Mesenteric fat pad (tissue), 1 donor: ENCODE data around the gene TTC7B. TPM values are rescaled to one million over a fixed set of nuclear protein-coding genes. Genes with fewer than 3 reads are reported as not detected.

Source experiments
- DNase-seq: peaks from one replicate; pipeline ENCODE4 v3.0.0-alpha.2; 2020; ENCODE audit warnings: low spot score
- total RNA-seq: library from RNA; stranded (reverse); fragmentation: NEBNext Ultra II Directional; extraction: Animal tissue kit (Norgen Biotek cat#: 25700); gene quantifications from one replicate; pipeline ENCODE4 v1.2.1, GENCODE V29; 2021
- donor health status: DM: yes; HTN: yes; CAD: no.

The TTC7B gene
- total RNA-seq, 1 donor from 2014 or later: 92.3 TPM

- DNase-seq: no peak
These were observed 267.8 kb downstream of the TTC7B start for GRCh38 chr14:90548455-90548854.

DNA sequence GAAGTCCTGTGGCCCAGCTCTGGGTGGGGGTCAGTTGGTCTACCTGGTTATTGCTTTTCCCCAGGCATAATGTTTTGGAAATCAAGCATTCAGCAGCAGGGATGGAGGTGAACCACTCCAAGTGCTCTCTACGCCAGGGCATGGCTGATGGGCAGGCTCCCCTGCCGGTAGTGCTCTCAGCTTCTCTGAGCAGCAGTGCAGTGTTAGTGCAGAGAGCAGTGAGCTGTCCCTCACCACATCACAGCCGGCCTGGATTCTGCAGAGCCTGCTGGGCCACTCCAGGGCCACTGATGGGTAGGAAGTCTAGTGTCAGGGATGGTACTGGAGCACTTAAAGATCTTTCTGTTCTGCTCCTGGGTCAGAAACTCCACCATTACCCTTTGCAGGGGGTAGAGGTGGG lies 268.3 kb downstream of the TTC7B start:
- no peak for DNase-seq

DNA sequence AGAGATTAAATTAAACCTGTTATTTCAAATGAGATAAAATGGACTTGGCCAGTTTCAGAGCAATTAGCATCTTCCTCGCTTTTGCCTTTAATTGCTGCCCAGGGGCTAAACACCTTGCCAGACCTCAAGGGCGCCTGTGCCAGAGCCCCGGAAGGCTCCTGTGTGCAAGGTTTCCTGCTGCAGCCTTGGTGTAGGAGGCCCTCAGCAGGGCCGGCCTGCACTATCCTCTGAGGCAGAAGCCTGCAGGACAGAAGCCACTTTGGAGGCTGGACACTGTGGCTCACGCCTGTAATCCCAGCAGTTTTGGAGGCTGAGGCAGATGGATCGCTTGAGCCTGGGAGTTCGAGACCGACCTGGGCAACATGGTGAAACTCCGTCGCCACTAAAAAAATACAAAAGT lies 269.0 kb downstream of the TTC7B start:
- no peak for DNase-seq

DNA sequence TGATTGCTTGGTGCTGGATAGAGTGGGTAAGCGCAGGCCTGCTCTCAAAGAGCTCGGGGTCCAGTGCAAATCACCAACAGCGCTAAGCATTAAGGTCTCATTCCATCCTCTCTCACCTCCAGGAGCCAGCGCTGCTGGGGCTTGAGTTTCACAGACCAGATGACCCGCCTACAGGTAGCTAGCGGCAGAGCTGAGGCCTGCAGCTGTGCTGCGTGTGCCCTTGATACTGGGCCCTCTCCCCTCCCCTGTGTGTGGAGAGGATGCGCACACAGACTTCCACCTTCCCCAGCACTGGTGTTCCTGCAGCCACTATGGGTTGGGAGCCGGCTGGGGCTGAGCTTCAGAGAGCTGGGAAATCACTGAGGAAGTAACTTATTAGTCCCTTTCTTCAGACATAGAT lies 269.5 kb downstream of the TTC7B start:
- no peak for DNase-seq

DNA sequence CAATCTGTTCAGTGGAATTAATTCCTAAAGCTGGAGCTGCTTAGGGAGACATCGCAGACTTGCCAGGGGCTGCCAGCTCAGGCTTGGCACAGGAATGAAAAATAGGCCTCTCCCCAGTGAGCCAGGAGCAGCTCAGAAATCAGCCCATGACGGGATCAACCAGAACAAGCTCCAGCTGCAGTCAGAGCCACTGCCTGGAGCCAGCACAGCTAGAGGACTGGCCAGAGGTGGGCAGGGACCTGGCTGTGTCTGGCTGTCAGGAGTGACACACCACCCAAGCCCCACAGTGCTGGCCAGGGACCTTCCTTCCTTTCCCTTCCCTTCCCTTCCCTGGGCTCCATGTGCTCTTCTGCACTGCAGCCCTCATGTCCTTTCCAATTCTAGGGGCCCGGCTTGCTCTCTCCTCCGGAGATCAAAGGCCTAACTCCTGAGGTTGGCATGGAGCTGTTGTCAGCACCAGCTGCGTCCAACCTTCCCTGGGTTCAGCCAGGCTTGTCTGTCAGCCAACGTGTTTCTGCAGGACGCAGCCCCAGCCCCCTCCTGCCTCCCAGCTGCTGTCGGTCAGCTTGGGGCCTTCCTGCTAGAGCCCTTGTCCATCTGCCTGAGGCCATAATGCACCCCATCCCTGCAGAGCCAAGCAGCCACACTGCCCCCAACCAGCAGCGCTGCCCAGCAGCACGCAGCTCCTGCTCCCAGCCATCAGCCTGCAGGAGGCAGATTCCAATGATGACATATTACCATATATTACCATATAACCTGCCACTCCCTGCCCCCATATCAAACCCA lies 270.1 kb downstream of the TTC7B start:
- DNase-seq: no peak

- no peak for DNase-seq
These were observed 270.8 kb downstream of the TTC7B start for GRCh38 chr14:90545382-90545781.

- no peak for DNase-seq
These were observed 271.3 kb downstream of the TTC7B start for GRCh38 chr14:90544971-90545370.

GRCh38 chr14:90544566-90544965 lies 271.7 kb downstream of the TTC7B start:
- no peak for DNase-seq

- no peak for DNase-seq
These were observed 272.4 kb downstream of the TTC7B start for GRCh38 chr14:90543876-90544275.

DNA sequence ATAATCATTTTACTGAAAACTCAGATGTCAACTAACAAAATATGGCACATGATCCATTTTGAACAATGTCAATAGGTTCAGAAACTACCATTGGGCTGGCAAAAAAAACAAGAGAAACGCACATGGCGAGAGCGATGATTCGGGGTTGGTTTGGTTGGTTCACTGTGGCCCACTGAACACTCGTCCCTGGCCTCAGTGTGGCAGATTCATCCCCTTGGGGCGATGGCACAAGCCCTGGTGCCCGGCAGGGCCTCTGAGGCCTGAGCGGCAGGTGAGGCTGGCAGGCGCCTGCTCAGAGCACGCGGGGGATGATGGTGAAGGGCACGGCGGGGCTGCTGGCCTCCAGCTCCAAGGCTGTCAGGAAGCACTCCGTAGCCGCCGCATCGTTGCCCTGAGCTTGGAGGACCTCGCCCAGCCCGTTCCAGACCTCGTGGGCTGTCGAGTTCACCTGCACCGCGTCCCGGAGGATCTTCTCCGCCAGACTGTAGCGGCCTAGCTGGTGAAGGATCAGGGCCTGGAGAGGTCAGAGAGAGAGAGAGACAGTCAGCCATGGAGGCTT lies 275.1 kb downstream of the TTC7B start:
- DNase-seq: no peak

DNA sequence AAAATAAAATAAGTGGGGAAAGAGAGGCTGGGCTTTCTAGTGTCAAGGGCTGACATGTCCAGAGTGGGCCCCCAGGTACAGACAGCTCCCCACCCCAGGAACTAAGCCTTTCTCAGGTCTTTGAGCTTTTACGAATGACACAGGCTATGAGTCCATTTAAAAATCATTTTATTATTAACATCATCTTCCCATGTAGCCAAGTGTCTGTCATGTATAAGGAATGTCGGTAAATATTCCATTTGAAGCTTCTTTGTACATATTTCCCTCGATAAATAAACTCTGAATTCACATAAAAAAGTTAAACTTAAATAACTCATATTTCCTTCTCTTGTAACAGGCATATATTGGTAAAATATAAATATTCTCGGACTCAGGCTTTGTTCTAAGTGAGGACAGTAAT lies 275.8 kb downstream of the TTC7B start:
- no peak for DNase-seq

DNA sequence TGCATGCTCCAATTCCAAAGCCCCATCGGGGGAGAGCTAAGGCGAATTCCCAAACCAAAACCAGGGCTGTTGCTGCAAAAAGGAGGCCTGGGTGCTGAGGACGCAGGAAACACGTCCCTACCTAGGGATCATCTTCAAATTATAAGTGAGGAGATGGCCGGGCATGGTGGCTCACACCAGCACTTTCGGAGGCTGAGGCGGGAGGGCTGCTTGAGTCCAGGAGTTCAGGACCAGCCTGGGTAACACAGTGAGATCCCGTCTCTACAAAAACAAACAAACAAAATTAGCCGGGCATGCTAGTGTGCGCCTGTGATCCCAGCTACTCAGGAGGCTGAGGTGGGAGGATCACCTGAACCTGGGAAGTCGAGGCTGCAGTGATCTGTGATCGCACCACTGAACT lies 276.2 kb downstream of the TTC7B start:
- no peak for DNase-seq

GRCh38 chr14:90539496-90539775 lies 276.8 kb downstream of the TTC7B start:
- no peak for DNase-seq

- DNase-seq: no peak
These were observed 277.3 kb downstream of the TTC7B start for GRCh38 chr14:90538716-90539495.

DNA sequence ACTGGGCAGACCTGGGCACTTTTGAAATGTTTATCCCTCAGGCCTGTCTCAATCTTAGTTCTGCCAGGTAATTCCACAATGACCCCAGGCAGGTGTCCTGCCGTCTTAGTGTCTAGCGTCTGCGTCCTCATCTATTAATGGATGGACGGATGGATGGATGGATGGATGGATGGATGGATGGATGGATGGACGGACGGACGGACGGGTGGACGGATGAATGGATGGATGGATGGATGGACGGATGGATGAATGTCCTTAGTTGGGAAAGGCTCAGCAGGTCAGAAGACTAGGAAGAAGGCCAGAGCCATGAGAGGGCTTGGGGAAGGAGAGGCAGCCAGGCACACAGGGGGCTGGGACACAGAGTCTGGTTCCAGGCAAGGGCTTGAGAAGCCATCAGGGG lies 278.1 kb downstream of the TTC7B start:
- DNase-seq: no peak

DNA sequence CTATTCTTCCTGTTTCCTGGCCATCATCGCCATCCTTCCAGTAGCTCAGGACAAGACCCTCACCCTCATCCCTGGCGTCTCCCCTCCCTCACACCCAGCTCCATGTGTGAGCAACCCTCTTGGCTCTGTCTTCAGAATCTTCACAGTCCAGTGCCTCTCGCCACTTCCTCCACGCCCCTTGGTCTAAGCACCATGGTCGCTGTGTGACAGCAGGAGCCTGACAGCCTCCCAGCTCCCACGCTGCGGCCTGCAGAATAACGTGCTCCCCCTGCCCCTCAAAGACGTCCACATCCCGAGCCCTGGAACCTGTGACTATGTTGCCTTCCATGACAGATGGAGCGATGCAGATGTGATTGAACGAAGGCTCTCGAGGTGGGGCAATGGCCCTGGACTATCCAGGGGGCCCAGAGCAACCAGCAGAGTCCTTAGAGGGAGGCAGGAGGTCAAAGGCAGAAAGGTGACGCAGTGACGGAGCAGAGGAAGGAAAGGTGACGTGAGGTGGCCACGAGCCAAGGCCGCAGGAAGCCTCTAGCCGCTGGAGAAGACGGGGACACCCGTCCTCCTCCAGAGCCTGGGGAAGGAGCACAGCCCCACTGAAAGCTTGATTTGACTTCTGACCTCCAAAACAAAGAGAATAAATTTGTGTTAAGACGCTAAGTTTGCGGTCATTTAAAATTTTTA lies 279.6 kb downstream of the TTC7B start:
- DNase-seq: no peak

GRCh38 chr14:90536092-90536491 lies 280.1 kb downstream of the TTC7B start:
- DNase-seq: no peak

- no peak for DNase-seq
These were observed 280.6 kb downstream of the TTC7B start for GRCh38 chr14:90535556-90536090.

- DNase-seq: no peak
These were observed 281.2 kb downstream of the TTC7B start for GRCh38 chr14:90534838-90535555.

DNA sequence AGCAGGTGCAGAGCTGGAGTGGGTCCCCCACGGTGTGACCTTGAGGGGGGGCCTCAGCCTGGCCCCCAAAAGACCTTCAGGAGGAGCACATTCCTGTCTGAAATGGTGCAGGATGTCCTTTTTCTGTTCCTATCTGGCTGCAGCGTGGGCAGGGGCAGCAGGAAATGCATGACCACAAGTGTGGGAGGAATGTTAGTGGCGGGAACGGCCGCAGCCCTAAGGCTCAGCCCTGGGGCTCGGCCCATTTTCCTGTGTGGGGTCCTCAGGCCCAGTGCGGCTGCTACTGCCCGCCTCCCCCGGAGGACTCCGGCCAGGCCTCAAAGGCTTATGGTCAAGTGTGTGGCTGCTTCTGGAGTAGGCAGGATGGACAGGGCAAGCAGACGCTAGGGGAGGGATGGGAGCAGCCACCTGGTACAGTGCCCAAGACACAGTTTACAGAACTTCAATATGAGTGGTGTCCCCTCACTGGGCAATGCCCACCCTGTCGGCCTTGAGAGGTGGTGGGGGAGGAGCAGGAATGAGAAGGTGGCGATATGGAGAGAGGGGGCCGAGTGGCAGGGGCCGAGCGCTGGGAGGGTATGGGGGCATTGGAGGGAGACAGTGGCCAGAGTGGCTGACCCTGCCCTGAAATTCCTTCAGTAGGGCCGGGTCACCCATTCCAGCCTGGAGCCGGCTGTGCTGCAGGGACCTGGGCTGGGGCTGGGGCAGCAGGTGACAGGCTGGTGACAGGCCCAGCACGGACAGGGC lies 282.0 kb downstream of the TTC7B start:
- DNase-seq: no peak
